ENCODE results near the gene TOX3.

Gene TOX3

GRCh38 chr16:52450916-52451315 lies 96.0 kb downstream of the TOX3 start:
- H3K79me1 ChIP-seq (ENCODE audit: low read length) = no peaks in the 10 kb centered on the region
- WGBS (ENCODE audit: extremely low coverage, insufficient coverage, low lambda C conversion rate) = no CpG with 5 or more reads among the region's 6 CpGs
- no peak overlapping the region for H2AK5ac ChIP-seq (ENCODE audit: low read length)
- H3K4me1 ChIP-seq (ENCODE audit: control insufficient read depth, low read depth, low read length) = no peaks in the 10 kb centered on the region
- no peak overlapping the region for H2BK15ac ChIP-seq (replicated peaks; ENCODE audit: low read depth)
- H3K56ac ChIP-seq (ENCODE audit: low read length) = no peak overlapping the region
- H4K8ac ChIP-seq (ENCODE audit: low read depth, low read length) = no peak overlapping the region
- H3K4me3 ChIP-seq (ENCODE audit: low read length) = no peak overlapping the region
- H3K4ac ChIP-seq (ENCODE audit: low read depth, low read length) = no peak overlapping the region
- no peak overlapping the region for H3K4me2 ChIP-seq (ENCODE audit: low read length)
- no peak overlapping the region for H4K5ac ChIP-seq (ENCODE audit: low read length)
- H3K9ac ChIP-seq (ENCODE audit: low read length) = no peak overlapping the region
- no peaks in the 10 kb centered on the region for H3K27me3 ChIP-seq (ENCODE audit: insufficient read depth, low read length, poor library complexity)
- no peak overlapping the region for H3K27ac ChIP-seq (ENCODE audit: low read depth, low read length)
- H3K18ac ChIP-seq (ENCODE audit: low read length) = no peak overlapping the region
- no peak for DNase-seq
- no peak overlapping the region for H2BK120ac ChIP-seq (ENCODE audit: low read depth, low read length)
- no peaks in the 10 kb centered on the region for H3K36me3 ChIP-seq (ENCODE audit: control insufficient read depth, insufficient read depth, low read length)
- H2BK5ac ChIP-seq (ENCODE audit: low read length) = no peak overlapping the region
- no peaks in the 10 kb centered on the region for H3K79me2 ChIP-seq (ENCODE audit: control insufficient read depth, insufficient read depth, low read length)
- H3K23ac ChIP-seq (ENCODE audit: low read length) = no peak overlapping the region

GRCh38 chr16:52450241-52450640 lies 96.7 kb downstream of the TOX3 start:
- Histone ChIP-seq H3K23ac (ENCODE audit: low read length) (no peak overlapping the region), H3K4me1 (ENCODE audit: control insufficient read depth, low read depth, low read length) (no peaks in the 10 kb centered on the region), H2BK5ac (ENCODE audit: low read length) (no peak overlapping the region), H3K18ac (ENCODE audit: low read length) (no peak overlapping the region), H3K79me2 (ENCODE audit: control insufficient read depth, insufficient read depth, low read length) (no peaks in the 10 kb centered on the region), H3K27me3 (ENCODE audit: insufficient read depth, low read length, poor library complexity) (no peaks in the 10 kb centered on the region), H3K79me1 (ENCODE audit: low read length) (no peaks in the 10 kb centered on the region), H3K36me3 (ENCODE audit: control insufficient read depth, insufficient read depth, low read length) (no peaks in the 10 kb centered on the region), H2BK15ac (replicated peaks; ENCODE audit: low read depth) (no peak overlapping the region), H2AK5ac (ENCODE audit: low read length) (no peak overlapping the region), H3K4me2 (ENCODE audit: low read length) (no peak overlapping the region), H4K5ac (ENCODE audit: low read length) (no peak overlapping the region), H3K9ac (ENCODE audit: low read length) (no peak overlapping the region), H3K56ac (ENCODE audit: low read length) (no peak overlapping the region), H3K4me3 (ENCODE audit: low read length) (no peak overlapping the region), H3K4ac (ENCODE audit: low read depth, low read length) (no peak overlapping the region), H3K27ac (ENCODE audit: low read depth, low read length) (no peak overlapping the region), H4K8ac (ENCODE audit: low read depth, low read length) (no peak overlapping the region), H2BK120ac (ENCODE audit: low read depth, low read length) (no peak overlapping the region)
- DNase-seq = no peak
- WGBS (ENCODE audit: extremely low coverage, insufficient coverage, low lambda C conversion rate) = no CpG with 5 or more reads among the region's 7 CpGs

DNA sequence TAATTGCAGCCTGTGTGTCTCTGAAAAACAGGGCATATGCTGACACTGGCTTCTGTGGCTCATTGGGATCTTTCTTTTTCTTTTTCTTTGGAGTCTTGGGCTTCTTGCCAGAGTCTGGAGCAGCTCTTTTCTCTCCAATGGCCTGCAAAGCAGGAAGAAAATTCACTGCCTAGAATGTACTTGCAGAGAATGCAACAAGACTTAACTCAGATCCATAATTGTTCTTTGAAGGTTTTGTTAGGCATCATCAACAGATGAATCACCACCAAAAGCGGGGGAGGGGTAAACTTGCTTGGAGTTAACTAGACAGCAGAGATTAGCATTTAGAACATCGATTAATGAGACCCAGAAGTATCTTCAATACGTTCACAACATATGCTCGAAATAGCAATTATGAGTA lies 100.9 kb downstream of the TOX3 start:
- Histone ChIP-seq H3K23ac (ENCODE audit: low read length) (no peak overlapping the region), H3K4ac (ENCODE audit: low read depth, low read length) (no peak overlapping the region), H2BK15ac (replicated peaks; ENCODE audit: low read depth) (no peak overlapping the region), H3K79me2 (ENCODE audit: control insufficient read depth, insufficient read depth, low read length) (no peaks in the 10 kb centered on the region), H3K36me3 (ENCODE audit: control insufficient read depth, insufficient read depth, low read length) (no peaks in the 10 kb centered on the region), H3K4me2 (ENCODE audit: low read length) (no peak overlapping the region), H3K4me1 (ENCODE audit: control insufficient read depth, low read depth, low read length) (no peaks in the 10 kb centered on the region), H3K18ac (ENCODE audit: low read length) (no peak overlapping the region), H3K79me1 (ENCODE audit: low read length) (no peaks in the 10 kb centered on the region), H3K27ac (ENCODE audit: low read depth, low read length) (no peak overlapping the region), H3K9ac (ENCODE audit: low read length) (no peak overlapping the region), H3K4me3 (ENCODE audit: low read length) (no peak overlapping the region), H4K5ac (ENCODE audit: low read length) (no peak overlapping the region), H2AK5ac (ENCODE audit: low read length) (no peak overlapping the region), H2BK120ac (ENCODE audit: low read depth, low read length) (no peak overlapping the region), H3K56ac (ENCODE audit: low read length) (no peak overlapping the region), H2BK5ac (ENCODE audit: low read length) (no peak overlapping the region), H3K27me3 (ENCODE audit: insufficient read depth, low read length, poor library complexity) (no peaks in the 10 kb centered on the region), H4K8ac (ENCODE audit: low read depth, low read length) (no peak overlapping the region)
- DNase-seq = peak; percentile 32
- no CpG with 5 or more reads among the region's 4 CpGs for WGBS (ENCODE audit: extremely low coverage, insufficient coverage, low lambda C conversion rate)

- Histone ChIP-seq H3K79me1 (ENCODE audit: low read length) (no peaks in the 10 kb centered on the region), H3K9ac (ENCODE audit: low read length) (no peak overlapping the region), H3K56ac (ENCODE audit: low read length) (no peak overlapping the region), H3K4me1 (ENCODE audit: control insufficient read depth, low read depth, low read length) (no peaks in the 10 kb centered on the region), H3K4me3 (ENCODE audit: low read length) (no peak overlapping the region), H2BK15ac (replicated peaks; ENCODE audit: low read depth) (no peak overlapping the region), H4K8ac (ENCODE audit: low read depth, low read length) (no peak overlapping the region), H2AK5ac (ENCODE audit: low read length) (no peak overlapping the region), H4K5ac (ENCODE audit: low read length) (no peak overlapping the region), H3K27me3 (ENCODE audit: insufficient read depth, low read length, poor library complexity) (no peaks in the 10 kb centered on the region), H3K23ac (ENCODE audit: low read length) (no peak overlapping the region), H3K79me2 (ENCODE audit: control insufficient read depth, insufficient read depth, low read length) (no peaks in the 10 kb centered on the region), H3K4ac (ENCODE audit: low read depth, low read length) (no peak overlapping the region), H3K18ac (ENCODE audit: low read length) (no peak overlapping the region), H2BK120ac (ENCODE audit: low read depth, low read length) (no peak overlapping the region), H2BK5ac (ENCODE audit: low read length) (no peak overlapping the region), H3K36me3 (ENCODE audit: control insufficient read depth, insufficient read depth, low read length) (no peaks in the 10 kb centered on the region), H3K27ac (ENCODE audit: low read depth, low read length) (no peak overlapping the region), H3K4me2 (ENCODE audit: low read length) (no peak overlapping the region)
- no CpG with 5 or more reads among the region's 3 CpGs for WGBS (ENCODE audit: extremely low coverage, insufficient coverage, low lambda C conversion rate)
- no peak for DNase-seq
These were observed 105.1 kb downstream of the TOX3 start for GRCh38 chr16:52441886-52442285.

DNA sequence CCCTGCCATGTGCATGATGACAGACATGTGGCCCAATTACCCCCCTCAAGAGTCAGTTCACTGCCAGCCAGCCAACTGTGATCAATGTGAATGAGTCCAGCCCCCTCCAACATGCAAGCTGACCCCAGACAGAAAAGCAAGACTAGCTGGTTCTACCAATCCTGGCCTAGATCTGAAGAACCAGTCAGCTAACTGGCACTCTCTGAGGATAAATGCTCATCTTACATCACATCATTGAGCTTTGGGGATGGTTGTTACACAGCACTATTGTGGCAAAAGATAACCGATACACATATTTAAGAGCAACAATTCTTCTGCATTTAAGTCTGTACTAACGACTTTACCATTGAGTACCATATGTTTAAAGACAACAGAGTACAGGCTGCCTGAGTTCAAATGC lies 106.7 kb downstream of the TOX3 start:
- no peaks in the 10 kb centered on the region for H3K79me2 ChIP-seq (ENCODE audit: control insufficient read depth, insufficient read depth, low read length)
- no peak overlapping the region for H3K56ac ChIP-seq (ENCODE audit: low read length)
- H3K4me3 ChIP-seq (ENCODE audit: low read length) = no peak overlapping the region
- no peak overlapping the region for H3K27ac ChIP-seq (ENCODE audit: low read depth, low read length)
- no peak overlapping the region for H4K8ac ChIP-seq (ENCODE audit: low read depth, low read length)
- H2AK5ac ChIP-seq (ENCODE audit: low read length) = no peak overlapping the region
- no peak overlapping the region for H2BK120ac ChIP-seq (ENCODE audit: low read depth, low read length)
- H3K4ac ChIP-seq (ENCODE audit: low read depth, low read length) = no peak overlapping the region
- H2BK5ac ChIP-seq (ENCODE audit: low read length) = no peak overlapping the region
- no peak overlapping the region for H2BK15ac ChIP-seq (replicated peaks; ENCODE audit: low read depth)
- no peak overlapping the region for H3K18ac ChIP-seq (ENCODE audit: low read length)
- H4K5ac ChIP-seq (ENCODE audit: low read length) = no peak overlapping the region
- H3K36me3 ChIP-seq (ENCODE audit: control insufficient read depth, insufficient read depth, low read length) = no peaks in the 10 kb centered on the region
- H3K4me1 ChIP-seq (ENCODE audit: control insufficient read depth, low read depth, low read length) = no peaks in the 10 kb centered on the region
- H3K79me1 ChIP-seq (ENCODE audit: low read length) = no peaks in the 10 kb centered on the region
- H3K23ac ChIP-seq (ENCODE audit: low read length) = no peak overlapping the region
- no peak for DNase-seq
- no CpG with 5 or more reads among the region's 2 CpGs for WGBS (ENCODE audit: extremely low coverage, insufficient coverage, low lambda C conversion rate)
- no peak overlapping the region for H3K9ac ChIP-seq (ENCODE audit: low read length)
- no peak overlapping the region for H3K4me2 ChIP-seq (ENCODE audit: low read length)
- no peaks in the 10 kb centered on the region for H3K27me3 ChIP-seq (ENCODE audit: insufficient read depth, low read length, poor library complexity)

DNA sequence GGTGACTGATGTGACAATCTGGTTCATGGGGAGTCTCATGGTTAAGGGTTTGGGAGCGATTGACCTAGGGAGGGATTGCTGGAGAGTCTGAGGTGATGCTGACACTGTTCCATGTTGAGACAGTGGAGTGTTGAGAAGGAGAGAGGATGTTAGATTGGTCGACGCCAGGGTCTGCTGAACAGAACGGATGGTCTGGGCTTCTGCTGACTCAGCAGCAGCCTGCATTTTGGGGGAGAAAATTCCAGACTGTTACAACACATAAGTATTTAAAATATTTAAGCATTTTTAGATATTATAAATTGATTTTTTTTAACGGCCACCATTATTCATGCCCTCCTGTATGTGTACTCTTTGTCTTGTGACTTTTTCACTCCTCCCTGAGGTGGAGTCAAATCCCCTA lies 107.2 kb downstream of the TOX3 start:
- Histone ChIP-seq H3K27ac (ENCODE audit: low read depth, low read length) (no peak overlapping the region), H3K79me2 (ENCODE audit: control insufficient read depth, insufficient read depth, low read length) (no peaks in the 10 kb centered on the region), H3K27me3 (ENCODE audit: insufficient read depth, low read length, poor library complexity) (no peaks in the 10 kb centered on the region), H3K18ac (ENCODE audit: low read length) (no peak overlapping the region), H3K4me2 (ENCODE audit: low read length) (no peak overlapping the region), H3K79me1 (ENCODE audit: low read length) (no peaks in the 10 kb centered on the region), H4K8ac (ENCODE audit: low read depth, low read length) (no peak overlapping the region), H3K4me1 (ENCODE audit: control insufficient read depth, low read depth, low read length) (no peaks in the 10 kb centered on the region), H3K56ac (ENCODE audit: low read length) (no peak overlapping the region), H2BK120ac (ENCODE audit: low read depth, low read length) (no peak overlapping the region), H4K5ac (ENCODE audit: low read length) (no peak overlapping the region), H3K23ac (ENCODE audit: low read length) (no peak overlapping the region), H3K36me3 (ENCODE audit: control insufficient read depth, insufficient read depth, low read length) (no peaks in the 10 kb centered on the region), H2AK5ac (ENCODE audit: low read length) (no peak overlapping the region), H2BK15ac (replicated peaks; ENCODE audit: low read depth) (no peak overlapping the region), H2BK5ac (ENCODE audit: low read length) (no peak overlapping the region), H3K9ac (ENCODE audit: low read length) (no peak overlapping the region), H3K4me3 (ENCODE audit: low read length) (no peak overlapping the region), H3K4ac (ENCODE audit: low read depth, low read length) (no peak overlapping the region)
- no CpG with 5 or more reads among the region's 5 CpGs for WGBS (ENCODE audit: extremely low coverage, insufficient coverage, low lambda C conversion rate)
- DNase-seq = no peak
